ENCODE data around the gene CD274.
A peak's percentile ranks its signal among the peaks of the same experiment; 100 is the strongest.
"Not testable (repeated sequence)": the region's sequence is repeated elsewhere in the genome, so short reads cannot be mapped to it uniquely, and the experiment has no call there.

CD274 gene

DNA sequence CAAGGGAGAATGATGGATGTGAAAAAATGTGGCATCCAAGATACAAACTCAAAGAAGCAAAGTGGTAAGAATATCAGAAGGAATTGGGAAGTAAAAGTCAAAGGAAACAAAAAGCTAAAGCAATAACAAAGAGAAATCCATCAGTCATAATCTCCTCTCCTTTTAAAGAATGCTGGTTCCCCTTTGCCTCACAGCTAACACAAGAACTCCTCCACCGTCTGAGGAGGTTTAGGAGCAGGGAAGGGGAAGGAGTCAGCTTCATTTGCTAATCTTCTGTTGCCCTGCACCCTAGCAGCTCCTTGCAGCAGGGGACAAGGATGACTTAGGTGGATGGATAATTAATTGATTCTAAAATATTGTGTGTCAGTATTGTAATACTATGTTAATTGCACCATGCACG lies 16.4 kb downstream of the CD274 start:
- DNase-seq (ENCODE audit: low read depth) = no peak

DNA sequence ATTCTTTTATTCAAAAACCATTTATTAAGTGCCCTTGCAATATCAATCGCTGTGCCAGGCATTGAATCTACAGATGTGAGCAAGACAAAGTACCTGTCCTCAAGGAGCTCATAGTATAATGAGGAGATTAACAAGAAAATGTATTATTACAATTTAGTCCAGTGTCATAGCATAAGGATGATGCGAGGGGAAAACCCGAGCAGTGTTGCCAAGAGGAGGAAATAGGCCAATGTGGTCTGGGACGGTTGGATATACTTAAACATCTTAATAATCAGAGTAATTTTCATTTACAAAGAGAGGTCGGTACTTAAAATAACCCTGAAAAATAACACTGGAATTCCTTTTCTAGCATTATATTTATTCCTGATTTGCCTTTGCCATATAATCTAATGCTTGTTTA lies 18.5 kb downstream of the CD274 start:
- DNase-seq (ENCODE audit: low read depth) = no peak

DNA sequence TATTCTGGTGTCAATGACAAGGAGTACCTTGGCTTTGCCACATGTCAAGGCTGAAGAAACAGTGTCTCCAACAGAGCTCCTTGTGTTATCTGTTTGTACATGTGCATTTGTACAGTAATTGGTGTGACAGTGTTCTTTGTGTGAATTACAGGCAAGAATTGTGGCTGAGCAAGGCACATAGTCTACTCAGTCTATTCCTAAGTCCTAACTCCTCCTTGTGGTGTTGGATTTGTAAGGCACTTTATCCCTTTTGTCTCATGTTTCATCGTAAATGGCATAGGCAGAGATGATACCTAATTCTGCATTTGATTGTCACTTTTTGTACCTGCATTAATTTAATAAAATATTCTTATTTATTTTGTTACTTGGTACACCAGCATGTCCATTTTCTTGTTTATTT lies 19.8 kb downstream of the CD274 start:
- DNase-seq (ENCODE audit: low read depth) = no peak

DNA sequence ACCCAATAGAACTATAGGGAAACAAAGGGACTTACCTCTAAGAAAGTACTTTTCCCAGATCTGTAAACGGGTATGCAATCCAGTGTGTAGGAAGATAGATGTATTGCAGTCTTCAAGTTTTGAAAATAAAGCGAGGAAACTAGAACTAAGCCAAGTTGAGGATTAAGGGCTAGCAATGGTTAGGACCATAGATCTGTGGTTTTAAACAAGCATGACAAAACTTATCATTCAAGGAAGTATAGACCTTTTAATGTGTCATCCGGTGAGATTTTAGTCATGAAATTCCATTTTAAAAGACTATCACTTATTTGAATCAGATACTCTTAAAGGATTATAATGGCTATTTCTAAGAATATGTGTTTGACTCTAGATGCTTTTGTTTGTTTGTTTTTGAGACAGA lies 20.5 kb downstream of the CD274 start:
- DNase-seq (ENCODE audit: low read depth) = no peak

DNA sequence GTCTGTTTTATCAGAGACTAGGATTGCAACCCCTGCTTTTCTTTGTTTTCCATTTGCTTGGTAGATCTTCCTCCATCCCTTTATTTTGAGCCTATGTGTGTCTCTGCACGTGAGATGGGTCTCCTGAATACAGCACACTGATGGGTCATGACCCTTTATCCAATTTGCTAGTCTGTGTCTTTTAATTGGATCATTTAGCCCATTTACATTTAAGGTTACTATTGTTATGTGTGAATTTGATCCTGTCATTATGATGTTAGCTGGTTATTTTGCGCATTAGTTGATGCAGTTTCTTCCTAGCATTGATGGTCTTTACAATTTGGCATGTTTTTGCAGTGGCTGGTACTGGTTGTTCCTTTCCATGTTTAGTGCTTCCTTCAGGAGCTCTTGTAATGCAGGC lies 25.3 kb downstream of the CD274 start:
- not testable (repeated sequence) for DNase-seq (ENCODE audit: low read depth)

DNA sequence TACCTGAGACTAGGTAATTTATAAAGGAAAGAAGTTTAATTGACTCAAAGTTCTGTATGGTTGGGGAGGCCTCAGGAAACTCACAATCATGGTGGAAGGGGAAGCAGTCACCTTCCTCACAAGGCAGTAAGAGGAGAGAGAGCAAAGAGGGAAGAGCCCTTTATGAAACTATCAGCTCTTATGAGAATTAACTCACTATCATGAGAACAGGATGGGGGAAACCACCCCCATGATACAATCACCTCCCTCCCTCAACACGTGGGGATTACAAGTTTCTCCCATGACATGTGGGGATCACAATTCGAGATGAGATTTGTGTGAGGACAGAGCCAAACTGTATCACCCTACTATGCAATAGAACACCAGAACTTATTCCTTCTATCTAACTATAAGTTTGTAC lies 27.9 kb downstream of the CD274 start:
- no peak for DNase-seq (ENCODE audit: low read depth)

DNA sequence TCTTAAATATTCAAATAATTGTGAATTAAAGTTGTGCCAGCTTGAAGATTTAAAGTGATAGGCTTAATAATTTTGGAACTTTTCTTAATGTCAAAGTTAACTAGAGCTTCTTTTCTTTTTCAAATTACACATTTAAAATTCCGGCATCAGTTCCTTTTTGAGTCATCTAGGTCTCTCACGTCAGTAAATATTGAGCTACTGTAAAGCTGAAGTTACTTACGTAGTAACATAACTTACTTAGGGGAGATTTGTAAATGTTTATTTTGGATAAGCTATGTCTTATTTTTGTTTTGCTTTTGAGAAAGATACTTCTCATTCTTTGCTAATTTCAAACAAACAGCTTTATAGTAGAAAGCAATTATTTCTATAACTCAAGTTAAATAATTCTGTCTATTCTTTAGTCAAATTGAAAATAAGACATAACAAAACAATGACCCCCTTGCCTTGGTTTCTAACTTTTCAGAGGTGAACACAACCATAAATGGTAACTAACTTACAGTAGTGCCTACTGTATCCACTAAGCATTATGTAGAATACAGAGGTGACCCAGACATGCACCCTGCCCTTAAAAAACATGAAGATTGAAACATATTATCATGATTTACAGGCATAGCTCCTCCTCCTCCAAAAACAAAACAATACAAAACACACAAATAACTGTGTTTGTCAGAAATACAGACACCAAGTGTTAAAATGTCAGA lies 29.8 kb downstream of the CD274 start:
- no peak for DNase-seq (ENCODE audit: low read depth)

DNA sequence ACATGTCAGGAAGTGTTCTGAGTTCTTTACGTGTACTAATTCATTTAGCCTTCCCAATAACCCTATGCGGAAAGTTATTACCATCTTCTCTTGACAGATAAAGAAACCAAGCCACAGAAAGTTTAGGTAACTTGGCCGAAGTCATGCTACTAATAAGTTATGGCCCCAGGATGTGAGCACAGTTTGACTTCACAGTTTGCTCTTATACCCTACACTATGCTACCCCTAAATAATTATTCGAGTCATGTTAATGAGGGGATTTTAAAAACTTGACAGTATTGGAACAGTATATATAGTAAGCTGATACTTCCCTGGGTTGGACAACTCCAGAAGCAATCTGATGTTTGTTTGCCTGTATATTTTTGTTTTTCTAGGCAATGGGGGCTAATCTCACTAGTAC lies 30.6 kb downstream of the CD274 start:
- DNase-seq (ENCODE audit: low read depth) = no peak

DNA sequence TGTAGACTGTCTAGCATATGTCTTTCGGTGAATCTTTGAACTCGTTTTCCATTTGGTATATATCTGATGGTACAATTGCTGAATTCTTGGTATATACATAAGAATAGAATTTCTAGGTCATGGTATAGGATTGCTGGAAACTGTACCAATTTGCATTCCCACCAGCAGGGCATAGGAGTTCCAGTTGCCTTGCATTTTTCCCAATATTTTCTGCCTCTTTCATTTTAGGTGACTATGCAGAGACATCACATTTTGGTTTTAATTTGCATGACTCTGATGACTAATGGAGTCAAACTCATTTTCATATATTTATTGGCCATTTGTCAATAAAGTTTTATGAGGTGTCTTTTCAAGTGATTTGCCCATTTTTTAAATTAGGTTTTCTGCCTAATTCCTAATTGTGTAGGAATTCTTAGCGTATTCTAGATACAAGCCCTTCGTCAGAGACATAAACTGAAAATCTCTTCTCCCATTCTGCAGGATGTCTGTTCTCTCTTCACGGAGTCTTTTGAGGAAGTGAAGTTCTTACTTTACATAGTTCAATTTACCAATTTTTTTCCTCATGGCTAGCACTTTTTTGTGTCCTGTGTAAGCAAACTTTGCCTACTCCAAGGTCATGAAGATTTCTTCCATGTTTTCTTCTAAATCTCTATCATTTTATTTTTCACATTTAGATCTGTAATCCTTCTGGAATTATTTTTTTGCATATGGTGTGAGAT lies 31.1 kb downstream of the CD274 start:
- no peak for DNase-seq (ENCODE audit: low read depth)

DNA sequence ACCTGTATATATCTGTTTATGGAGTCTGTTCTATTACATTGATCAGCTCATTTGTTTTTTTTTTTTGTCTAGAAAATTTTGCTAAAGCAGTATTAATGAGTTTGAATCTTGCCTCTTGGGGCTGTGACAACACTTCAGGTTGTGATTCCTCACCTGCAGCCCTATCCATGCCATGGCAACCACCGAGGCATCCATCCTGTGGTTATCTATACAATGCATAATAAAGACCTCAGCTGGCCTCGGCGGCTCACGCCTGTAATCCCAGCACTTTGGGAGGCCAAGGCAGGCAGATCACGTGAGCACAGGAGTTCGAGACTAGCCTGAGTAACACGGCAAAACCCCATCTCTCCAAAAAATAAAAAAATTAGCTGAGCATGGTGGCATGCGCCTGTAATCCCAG lies 31.9 kb downstream of the CD274 start:
- DNase-seq (ENCODE audit: low read depth) = no peak

DNA sequence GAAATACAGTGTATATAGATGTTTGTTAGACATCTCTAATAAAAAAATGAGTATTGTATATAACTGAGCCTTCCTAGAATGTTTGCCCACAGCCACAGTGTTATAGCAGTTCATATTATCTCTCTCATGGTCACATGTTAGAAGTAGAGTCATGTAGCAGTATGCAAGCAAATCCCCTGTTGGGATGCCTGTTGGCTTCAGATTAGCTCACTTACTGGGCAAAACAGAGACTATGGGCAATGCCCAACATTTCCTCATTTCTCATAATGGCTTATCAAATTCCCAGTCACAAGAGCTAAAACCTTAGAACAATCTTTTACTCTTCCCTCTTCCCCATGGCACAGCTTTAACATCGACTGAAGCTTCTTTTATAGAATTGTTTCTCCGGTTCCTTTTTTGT lies 33.0 kb downstream of the CD274 start:
- DNase-seq (ENCODE audit: low read depth) = no peak

DNA sequence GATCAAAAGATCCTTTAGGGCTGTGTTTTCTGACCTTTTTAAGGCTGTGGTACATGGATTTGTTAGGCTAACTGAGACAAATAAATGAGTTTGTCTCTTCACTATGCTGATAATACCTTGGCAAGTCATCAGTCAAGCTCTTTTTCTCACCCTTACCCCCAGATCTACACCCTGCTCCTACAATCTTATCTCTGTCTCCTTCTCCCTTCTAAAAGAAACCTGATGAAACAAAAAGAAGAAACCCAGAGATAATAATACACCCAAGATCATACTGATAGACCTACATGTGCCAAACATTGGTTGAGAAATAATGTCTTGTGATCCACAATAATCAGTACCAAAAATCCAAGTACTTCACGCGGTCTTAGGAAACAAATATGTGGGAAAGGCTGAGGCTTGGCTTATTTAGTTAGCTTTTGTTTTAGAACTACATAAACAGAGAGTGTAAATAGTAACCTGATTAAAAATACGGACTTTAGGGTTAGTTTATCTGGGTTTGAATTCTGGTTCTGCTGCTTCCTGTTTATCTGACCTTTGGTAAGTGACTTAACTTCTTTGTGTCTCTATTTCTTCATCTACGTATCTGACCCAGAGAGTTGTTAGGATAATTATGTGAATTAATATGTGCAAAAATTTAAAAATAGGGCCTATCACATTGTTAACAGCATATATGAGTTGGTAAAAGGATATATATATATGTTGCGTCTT lies 35.2 kb downstream of the CD274 start:
- DNase-seq (ENCODE audit: low read depth) = peak; percentile 24

DNA sequence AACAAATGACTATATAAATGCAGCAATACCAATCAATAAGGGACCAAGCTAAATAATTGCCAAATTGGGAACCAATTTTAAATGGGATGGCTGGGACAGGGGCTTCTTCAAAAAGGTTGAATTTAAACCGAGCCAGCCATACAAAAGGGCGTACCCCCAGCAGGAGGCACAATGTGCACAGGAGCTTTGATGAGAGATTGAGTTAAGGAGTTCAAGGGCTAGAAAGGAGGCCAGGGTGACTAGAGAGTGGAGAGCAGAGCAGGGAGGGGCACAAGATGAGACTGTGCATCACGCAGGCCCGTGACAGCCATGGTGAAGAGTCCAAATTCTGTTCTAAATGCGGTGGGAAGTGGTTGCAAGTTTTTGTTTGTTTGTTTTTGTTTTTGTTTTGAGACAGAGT lies 36.6 kb downstream of the CD274 start:
- DNase-seq (ENCODE audit: low read depth) = no peak

DNA sequence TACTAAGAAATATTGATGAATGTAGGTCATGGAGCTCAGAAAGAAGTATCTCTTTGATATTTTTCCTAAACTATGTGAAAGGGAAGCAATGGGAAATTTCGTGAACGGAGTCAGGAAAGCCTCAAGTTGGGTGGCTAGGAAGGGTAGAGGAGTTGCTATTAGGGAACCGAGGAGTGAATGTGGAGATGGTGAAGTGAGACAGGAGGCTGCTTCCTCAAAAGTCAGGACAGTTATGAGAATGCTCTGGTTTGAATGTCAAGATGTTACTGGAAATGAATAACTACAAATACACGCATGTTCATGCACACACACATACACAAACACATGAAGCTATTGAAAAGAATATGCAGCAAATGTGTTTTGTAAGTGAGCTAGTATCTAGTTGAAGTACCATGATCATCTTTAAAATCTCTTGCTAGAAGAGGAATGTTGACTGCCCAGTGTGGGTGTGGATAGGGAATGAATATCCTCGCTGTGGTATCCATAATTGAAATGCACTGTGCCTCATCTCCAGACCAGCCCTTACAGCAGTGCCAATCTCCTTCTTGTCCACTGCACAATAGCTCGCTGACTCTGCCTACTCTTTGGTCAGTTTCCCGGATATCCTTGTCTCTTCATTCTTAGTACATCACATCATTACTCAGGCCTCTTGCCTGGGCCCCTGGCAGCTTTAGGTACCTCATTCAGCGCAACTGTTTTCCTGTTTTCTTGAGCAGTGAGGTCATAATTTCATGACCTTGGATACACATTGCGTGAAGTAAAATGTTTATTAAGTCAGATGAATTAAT lies 38.1 kb downstream of the CD274 start:
- DNase-seq (ENCODE audit: low read depth) = no peak

DNA sequence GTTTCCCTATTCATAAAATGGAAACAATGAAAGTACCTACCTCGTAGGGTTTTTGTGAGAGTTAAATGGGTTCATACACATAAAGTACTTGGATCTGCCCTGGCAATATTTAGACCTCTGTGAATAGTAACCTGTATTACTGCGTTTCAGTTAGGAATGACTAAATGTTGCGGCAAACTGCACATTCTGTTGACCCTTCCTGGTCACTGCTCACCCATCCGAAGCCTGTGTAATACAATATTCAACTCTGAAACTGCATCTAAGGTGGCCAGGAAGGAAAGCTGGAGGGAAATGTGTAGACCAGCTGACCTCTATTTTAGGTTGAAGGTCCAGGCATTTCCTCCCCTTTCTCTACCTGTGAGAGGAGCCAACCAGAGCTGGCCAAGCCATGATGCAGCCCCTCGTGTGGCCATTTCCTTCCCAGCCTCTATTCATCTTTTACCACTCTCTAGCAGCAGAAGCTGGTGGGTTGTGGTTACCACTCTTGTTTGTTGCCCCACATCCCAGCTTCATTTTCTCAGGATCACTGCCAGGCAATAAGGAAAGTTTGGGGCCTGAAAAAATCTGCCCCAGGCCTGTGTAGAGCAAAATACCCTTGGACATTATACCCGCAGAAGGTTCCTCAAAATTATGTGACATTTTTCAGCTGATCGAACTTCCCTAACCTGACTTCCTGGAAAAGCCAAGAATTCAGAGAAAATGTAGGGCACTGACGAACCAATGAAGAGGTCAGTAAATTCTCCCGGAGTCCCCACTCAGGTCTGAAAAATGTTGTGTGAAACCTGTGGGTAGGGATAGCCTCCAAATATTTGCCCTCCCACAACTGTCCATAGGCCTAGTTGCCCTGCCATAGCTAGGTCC lies 39.5 kb downstream of the CD274 start:
- DNase-seq (ENCODE audit: low read depth) = no peak

DNA sequence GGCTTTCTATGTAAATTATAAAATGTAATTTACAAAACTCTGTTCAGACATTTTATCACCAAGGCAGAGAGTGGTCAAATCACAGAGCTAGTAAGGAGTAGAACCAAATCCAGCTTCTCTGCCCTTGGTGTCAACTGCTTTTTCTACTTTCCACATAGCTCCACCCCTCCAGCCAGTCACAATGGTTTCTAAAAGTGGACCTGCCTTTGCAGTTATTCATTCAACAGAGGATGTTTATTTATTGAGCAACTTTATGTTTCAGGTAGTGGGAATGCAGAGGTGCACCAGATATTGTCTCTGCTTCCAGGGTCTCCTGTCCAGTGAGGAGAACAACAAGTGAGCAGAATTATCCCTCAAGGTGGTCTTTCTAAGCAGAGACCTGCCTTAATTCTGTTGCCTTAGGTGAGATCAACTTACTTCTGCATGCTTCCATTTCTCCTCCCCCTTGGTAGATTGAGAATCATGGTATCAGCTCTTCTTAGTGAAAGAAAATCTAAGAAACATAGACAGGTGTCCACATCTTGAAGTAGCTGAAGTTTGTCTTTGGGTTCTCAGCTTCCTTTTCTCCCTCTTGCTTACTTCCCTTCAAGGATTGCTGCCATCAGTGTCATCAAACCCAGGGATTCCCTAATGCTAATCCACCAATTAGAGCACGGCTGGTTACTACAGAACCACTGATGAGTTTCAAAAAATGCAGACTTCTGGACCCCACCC lies 42.8 kb downstream of the CD274 start:
- no peak for DNase-seq (ENCODE audit: low read depth)

DNA sequence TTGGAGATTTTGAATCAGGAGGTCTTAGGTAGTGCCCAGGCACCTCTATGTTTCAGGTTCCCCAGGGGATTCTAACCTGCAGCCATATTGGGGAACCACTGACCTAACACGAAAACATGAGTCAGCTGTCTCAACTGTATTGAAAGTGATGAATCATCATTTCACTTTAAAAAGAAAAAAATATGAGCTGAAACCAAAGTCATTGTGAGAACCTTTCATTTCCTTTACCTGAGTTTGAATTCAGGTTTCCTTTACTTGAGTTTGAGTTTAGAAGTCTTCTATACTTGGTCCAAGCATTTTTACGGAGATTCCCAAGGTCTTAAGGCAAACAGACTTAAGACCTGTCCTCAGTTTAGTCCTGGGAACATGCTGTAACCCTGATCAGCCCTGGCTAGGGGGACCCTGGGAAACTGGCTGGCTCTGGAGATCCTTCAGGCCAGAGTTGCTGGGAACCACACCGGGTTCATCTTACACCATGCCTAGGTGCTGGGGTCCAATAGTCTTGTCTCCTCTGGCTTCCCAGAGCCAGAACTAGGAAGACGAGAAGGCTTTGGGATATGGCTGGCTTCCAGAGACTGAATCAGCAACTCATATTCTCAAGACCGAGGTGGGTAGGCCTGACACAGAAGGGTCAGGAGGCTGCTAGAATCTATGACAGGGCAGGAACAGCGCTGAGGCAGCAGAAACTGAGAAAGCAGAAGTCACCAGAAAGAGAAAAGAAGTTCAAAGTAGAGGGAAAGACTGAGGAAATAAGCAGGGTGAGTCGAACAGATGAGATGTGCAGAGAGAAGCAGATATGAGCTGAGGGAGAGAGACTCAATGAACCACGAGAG lies 43.6 kb downstream of the CD274 start:
- peak; percentile 50 for DNase-seq (ENCODE audit: low read depth)

DNA sequence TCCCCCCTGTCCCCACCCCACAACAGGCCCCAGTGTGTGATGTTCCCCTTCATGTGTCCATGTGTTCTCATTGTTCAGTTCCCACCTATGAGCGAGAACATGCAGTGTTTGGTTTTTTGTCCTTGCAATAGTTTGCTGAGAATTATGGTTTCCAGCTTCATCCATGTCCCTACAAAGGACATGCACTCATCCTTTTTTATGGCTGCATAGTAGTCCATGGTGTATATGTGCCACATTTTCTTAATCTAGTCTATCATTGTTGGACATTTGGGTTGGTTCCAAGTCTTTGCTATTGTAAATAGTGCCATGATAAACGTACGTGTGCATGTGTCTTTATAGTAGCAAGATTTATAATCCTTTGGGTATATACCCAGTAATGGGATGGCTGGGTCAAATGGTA lies 44.4 kb downstream of the CD274 start:
- DNase-seq (ENCODE audit: low read depth) = not testable (repeated sequence)

DNA sequence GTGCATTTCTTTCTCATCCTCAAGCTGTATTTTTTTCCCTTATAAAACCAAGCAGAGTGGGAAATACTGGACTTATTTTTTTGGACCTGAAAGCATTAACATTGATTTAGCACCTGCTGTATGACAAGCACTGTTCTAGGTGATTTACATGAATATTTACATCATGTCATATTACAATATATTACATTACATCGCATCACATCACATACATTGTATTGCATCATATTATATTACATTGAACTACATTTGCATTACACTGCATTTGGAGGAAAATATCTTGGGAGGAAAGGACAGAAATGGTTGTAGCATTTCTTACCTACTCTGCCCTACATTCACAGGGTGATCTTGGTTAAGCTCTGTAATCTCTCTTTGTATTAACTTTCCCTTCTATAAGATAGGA lies 48.8 kb downstream of the CD274 start:
- DNase-seq (ENCODE audit: low read depth) = no peak

DNA sequence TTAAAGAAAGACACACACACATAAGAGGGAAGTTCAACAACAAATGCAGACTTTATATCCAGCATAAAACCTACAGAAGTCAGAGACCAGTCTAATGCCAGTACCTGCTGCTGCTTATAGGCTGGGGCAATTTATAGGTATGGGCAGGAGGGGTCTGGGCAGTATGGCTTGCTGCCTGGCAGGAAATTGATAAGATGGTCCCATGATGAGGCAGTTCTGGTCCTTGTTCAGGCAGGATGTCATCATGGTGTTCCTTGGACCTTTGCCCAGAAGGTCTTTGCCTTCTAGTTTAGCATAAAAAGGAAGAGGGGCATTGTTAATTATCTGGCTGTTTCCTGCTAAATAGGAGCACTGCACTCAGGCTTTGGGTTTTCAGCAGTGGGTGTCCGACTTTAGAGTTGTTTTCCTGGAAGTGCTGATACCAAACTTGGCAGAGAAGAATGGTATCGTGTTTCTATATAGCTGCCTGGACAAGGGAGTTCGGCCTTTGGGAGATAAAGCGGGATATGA lies 49.6 kb downstream of the CD274 start:
- DNase-seq (ENCODE audit: low read depth) = no peak

Measured in fibroblast of gingiva (primary cell).